ENCODE data around the gene TRIM47.

DNA sequence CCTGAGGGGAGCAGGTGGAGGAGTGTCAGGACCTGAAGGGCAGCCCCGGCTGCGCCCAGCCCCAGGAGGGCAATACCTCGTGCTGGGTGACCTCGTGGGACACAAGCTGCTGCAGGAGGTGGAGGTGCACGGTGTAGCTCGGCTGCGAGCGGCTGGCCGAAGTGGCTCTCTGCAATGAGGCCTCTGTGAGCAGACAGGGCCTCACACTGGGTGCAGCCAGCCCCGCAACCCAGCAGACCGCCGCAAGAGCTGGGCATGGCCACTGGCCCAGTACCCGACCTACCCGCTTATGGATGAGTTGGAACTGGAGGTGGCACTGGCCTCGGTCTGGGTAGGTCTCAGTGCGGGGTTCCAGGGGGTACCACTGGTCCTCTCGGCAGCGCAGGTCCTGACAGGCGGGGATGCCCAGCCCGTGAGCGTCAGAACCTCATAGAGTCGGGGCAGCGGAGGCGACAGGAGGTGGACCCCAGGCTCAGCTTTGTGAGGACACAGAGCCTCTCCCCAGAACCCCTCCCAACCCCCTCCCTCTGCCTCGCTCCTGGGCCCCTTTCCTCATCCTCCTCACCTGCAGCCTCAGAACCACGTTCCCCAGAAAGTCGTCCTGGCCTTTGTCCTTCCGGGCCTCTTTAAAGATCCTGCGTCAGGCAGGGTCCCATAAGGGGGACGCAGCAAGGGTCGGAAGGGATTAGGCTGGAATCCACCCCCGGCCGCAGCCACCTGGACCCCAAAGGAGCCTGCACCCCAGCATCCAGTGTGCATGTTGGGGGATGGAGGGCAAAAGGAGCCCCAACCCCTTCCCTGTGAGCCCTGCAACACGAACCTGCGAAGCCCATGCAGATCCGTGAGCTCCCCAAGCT is 38.2 kb downstream of the TRIM47 start:
- TF ChIP-seq, protein P1, sequence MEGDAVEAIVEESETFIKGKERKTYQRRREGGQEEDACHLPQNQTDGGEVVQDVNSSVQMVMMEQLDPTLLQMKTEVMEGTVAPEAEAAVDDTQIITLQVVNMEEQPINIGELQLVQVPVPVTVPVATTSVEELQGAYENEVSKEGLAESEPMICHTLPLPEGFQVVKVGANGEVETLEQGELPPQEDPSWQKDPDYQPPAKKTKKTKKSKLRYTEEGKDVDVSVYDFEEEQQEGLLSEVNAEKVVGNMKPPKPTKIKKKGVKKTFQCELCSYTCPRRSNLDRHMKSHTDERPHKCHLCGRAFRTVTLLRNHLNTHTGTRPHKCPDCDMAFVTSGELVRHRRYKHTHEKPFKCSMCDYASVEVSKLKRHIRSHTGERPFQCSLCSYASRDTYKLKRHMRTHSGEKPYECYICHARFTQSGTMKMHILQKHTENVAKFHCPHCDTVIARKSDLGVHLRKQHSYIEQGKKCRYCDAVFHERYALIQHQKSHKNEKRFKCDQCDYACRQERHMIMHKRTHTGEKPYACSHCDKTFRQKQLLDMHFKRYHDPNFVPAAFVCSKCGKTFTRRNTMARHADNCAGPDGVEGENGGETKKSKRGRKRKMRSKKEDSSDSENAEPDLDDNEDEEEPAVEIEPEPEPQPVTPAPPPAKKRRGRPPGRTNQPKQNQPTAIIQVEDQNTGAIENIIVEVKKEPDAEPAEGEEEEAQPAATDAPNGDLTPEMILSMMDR (IDR thresholded peaks at IDR 0.05), result no peak
- TF ChIP-seq EP300 (IDR thresholded peaks at IDR 0.05), result no peak

All from esophagus muscularis mucosa (tissue), 3 donors.